ENCODE results near the gene PAOX. TPM values are rescaled to one million over a fixed set of nuclear protein-coding genes. Genes with fewer than 3 reads are reported as not detected.
"Not testable (repeated sequence)": the region's sequence is repeated elsewhere in the genome, so short reads cannot be mapped to it uniquely, and the experiment has no call there.

The PAOX gene
- total and polyA plus RNA-seq, 4 donors, result 4.4 to 7.0 (median 6.6) TPM

DNA sequence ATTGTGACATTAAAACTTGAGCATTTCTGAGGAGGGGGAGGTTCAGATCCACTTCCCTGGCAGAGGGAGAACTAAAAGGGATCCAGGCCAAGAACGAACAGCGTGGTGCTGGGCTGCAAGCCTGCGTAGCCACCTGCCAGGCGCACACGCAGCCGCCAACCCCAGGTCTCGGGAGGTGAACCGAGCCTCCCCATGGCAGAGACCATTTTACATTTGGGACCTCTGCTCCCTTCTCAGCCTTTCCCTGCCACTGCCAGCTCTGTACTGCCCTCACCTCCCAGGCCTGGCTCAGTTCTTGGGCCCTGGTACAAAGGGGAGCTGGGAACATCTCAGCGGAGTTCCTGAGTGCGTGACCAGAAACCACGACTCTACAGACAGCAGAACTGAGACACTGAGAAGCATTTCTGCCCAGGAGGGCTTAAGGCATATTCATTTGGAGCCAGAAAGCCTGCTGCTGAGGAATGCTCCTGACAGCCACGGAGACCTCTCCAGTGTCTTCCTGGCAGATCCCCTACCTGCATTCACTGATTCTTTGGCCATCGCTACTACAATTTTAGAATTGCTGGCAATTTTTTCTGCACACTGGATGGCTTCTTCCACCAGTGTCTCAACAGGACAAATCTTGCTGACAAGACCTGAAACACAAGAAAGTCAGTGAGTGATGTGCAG, 13.5 kb upstream of the PAOX start:
- no peak for ATAC-seq (ENCODE audit: insufficient read depth, low FRiP score)
- no peak for DNase-seq
- Histone ChIP-seq H3K27me3 (ENCODE audit: control insufficient read depth in 3 of 3, insufficient read depth in 3 of 3, low read length in 2 of 3) (no peaks in the 10 kb centered on the region), H3K4me3 (no peak overlapping the region), H3K27ac (ENCODE audit: low read depth in 1 of 2, low read length in 1 of 2) (no peak overlapping the region), H3K36me3 (ENCODE audit: control insufficient read depth in 4 of 4, insufficient read depth in 4 of 4, low read length in 4 of 4) (peaks cover 4 to 57% (median 36%) of the 10 kb centered on the region in 4 donors), H3K9ac (ENCODE audit: insufficient read depth in 1 of 2, low read length in 2 of 2) (no peak overlapping the region), H3K4me1 (ENCODE audit: control insufficient read depth in 5 of 5, insufficient read depth in 5 of 5, low read length in 5 of 5) (no peaks in the 10 kb centered on the region), H3K9me3 (ENCODE audit: control insufficient read depth in 4 of 4, insufficient read depth in 3 of 4, low read length in 3 of 4) (peaks cover 0 to 5% (median 0%) of the 10 kb centered on the region in 4 donors)
- WGBS, 2 donors, result 88 to 89% methylated on average over 13 of the region's 13 CpGs
- TF ChIP-seq CTCF (IDR thresholded peaks at IDR 0.05; ENCODE audit: control extremely low read depth, extremely low read depth), result no peak

DNA sequence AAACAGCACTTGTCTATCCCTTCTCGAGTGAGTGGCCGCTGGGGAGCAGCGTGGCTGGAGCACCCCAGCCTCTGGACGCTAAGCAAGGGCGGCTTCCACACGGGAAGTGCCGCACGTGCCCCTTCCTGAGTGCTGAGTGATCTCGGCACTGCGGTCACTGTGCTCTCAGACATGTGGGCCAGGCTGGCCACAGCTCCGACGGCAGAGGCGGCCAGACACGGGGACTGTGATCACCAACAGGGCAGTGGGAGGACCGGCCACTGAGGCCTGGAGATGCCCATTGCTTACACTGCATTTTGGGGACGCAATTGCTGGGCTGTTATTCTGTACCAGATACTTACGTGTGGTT, 13.0 kb upstream of the PAOX start:
- DNase-seq, result no peak
- Histone ChIP-seq H3K9ac (ENCODE audit: insufficient read depth in 1 of 2, low read length in 2 of 2) (no peak overlapping the region), H3K27ac (ENCODE audit: low read depth in 1 of 2, low read length in 1 of 2) (no peak overlapping the region), H3K4me1 (ENCODE audit: control insufficient read depth in 5 of 5, insufficient read depth in 5 of 5, low read length in 5 of 5) (no peaks in the 10 kb centered on the region), H3K9me3 (ENCODE audit: control insufficient read depth in 4 of 4, insufficient read depth in 3 of 4, low read length in 3 of 4) (peaks cover 0 to 4% (median 0%) of the 10 kb centered on the region in 4 donors), H3K4me3 (no peak overlapping the region), H3K36me3 (ENCODE audit: control insufficient read depth in 4 of 4, insufficient read depth in 4 of 4, low read length in 4 of 4) (peaks cover 4 to 59% (median 36%) of the 10 kb centered on the region in 4 donors), H3K27me3 (ENCODE audit: control insufficient read depth in 3 of 3, insufficient read depth in 3 of 3, low read length in 2 of 3) (no peaks in the 10 kb centered on the region)
- WGBS, 2 donors, result 85 to 86% methylated on average over 17 of the region's 17 CpGs
- ATAC-seq (ENCODE audit: insufficient read depth, low FRiP score), result no peak
- TF ChIP-seq CTCF (IDR thresholded peaks at IDR 0.05; ENCODE audit: control extremely low read depth, extremely low read depth), result no peak

DNA sequence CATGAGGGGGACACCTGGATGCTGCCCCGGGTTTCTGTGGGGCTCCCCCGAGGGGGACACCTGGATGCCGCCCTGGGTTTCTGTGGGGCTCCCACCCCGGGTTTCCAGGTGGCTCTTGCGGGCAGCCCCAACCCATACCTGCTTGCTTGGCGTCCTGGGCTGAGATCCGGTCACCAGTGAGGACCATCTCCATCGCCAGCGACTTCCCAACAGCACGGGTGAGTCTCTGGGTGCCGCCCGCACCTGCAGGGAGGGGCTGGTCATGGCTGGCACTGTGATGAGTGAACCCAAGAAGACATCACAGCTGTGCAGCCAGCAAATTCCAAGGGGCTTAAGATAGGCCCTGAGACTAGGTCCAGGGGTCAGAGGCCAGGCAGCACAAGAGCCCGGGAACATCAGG, 12.3 kb upstream of the PAOX start:
- H3K27me3 ChIP-seq (ENCODE audit: control insufficient read depth in 3 of 3, insufficient read depth in 3 of 3, low read length in 2 of 3), result no peaks in the 10 kb centered on the region
- H3K4me3 ChIP-seq, result no peak overlapping the region
- no peak overlapping the region for H3K27ac ChIP-seq (ENCODE audit: low read depth in 1 of 2, low read length in 1 of 2)
- DNase-seq (no peak), ATAC-seq (ENCODE audit: insufficient read depth, low FRiP score) (no peak)
- H3K4me1 ChIP-seq (ENCODE audit: control insufficient read depth in 5 of 5, insufficient read depth in 5 of 5, low read length in 5 of 5), result no peaks in the 10 kb centered on the region
- H3K9me3 ChIP-seq (ENCODE audit: control insufficient read depth in 4 of 4, insufficient read depth in 3 of 4, low read length in 3 of 4), result no peaks in the 10 kb centered on the region
- H3K9ac ChIP-seq (ENCODE audit: insufficient read depth in 1 of 2, low read length in 2 of 2), result no peak overlapping the region
- TF ChIP-seq CTCF (IDR thresholded peaks at IDR 0.05; ENCODE audit: control extremely low read depth, extremely low read depth), result no peak
- H3K36me3 ChIP-seq (ENCODE audit: control insufficient read depth in 4 of 4, insufficient read depth in 4 of 4, low read length in 4 of 4), result peaks cover 4 to 61% (median 37%) of the 10 kb centered on the region in 4 donors
- WGBS, 2 donors, result 96 to 97% methylated on average over 13 of the region's 13 CpGs

DNA sequence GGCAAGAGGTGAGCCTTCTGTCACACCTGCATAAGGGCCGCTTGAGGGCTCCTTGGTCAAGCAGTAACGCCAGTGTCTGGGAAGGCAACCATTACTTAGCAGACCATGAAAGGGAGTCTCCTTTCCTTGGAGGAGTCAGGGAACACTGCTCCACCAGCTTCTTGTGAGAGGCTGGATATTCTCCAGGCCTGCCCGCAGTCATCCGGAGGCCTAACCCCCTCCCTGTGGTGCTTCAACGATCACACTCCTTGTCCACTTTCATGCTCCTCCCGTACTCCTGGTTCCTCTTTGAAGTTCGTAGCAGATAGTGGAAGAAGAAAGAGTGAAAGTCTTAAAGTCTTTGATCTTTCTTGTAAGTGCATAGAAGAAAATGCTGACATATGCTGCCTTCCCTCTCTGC, 11.6 kb upstream of the PAOX start:
- H3K36me3 ChIP-seq (ENCODE audit: control insufficient read depth in 4 of 4, insufficient read depth in 4 of 4, low read length in 4 of 4), result peaks cover 4 to 55% (median 31%) of the 10 kb centered on the region in 4 donors
- not testable (repeated sequence) for H3K9me3 ChIP-seq (ENCODE audit: control insufficient read depth in 4 of 4, insufficient read depth in 3 of 4, low read length in 3 of 4); H3K27ac ChIP-seq (ENCODE audit: low read depth in 1 of 2, low read length in 1 of 2); H3K4me3 ChIP-seq; ATAC-seq (ENCODE audit: insufficient read depth, low FRiP score); H3K9ac ChIP-seq (ENCODE audit: insufficient read depth in 1 of 2, low read length in 2 of 2); H3K27me3 ChIP-seq (ENCODE audit: control insufficient read depth in 3 of 3, insufficient read depth in 3 of 3, low read length in 2 of 3); DNase-seq; H3K4me1 ChIP-seq (ENCODE audit: control insufficient read depth in 5 of 5, insufficient read depth in 5 of 5, low read length in 5 of 5)
- WGBS, 2 donors, result 73 to 94% methylated on average over 3 to 4 of the region's 7 CpGs

All from lung (tissue), 12 donors.